SJSA1 (cell line): ENCODE data around the gene ARRB2. TPM values are rescaled to one million over a fixed set of nuclear protein-coding genes. Genes with fewer than 3 reads are reported as not detected.

Source experiments
- DNase-seq, 2 experiments: peaks; one replicate each; pipeline ENCODE4 v3.0.0-alpha.2; 2015 to 2020; ENCODE audit warnings: low spot score in 2 of 2, low read depth in 1 of 2
- H3K27ac ChIP-seq: fragments of 250-450 bp; sonication (Bioruptor Pico); 2 replicates; pipeline ENCODE4 v1.5.1; 2020; ENCODE audit warnings: mild to moderate bottlenecking, moderate library complexity
- H3K27me3 ChIP-seq: fragments of 250-450 bp; sonication (Bioruptor Pico); replicated peaks from 2 replicates; pipeline ENCODE4 v1.5.1; 2020; ENCODE audit warnings: mild to moderate bottlenecking, moderate library complexity
- H3K36me3 ChIP-seq: fragments of 250-450 bp; sonication (Bioruptor Pico); 2 replicates; pipeline ENCODE4 v1.5.1; 2020; ENCODE audit warnings: mild to moderate bottlenecking
- H3K4me1 ChIP-seq: fragments of 250-450 bp; sonication (Bioruptor Pico); replicated peaks from 2 replicates; pipeline ENCODE4 v1.6.1; 2021; ENCODE audit warnings: mild to moderate bottlenecking
- H3K4me3 ChIP-seq: fragments of 250-450 bp; sonication (Bioruptor Pico); 2 replicates; pipeline ENCODE4 v1.5.1; 2020; ENCODE audit warnings: mild to moderate bottlenecking
- H3K9me3 ChIP-seq: fragments of 250-450 bp; sonication (Bioruptor Pico); replicated peaks from 2 replicates; pipeline ENCODE4 v1.5.1; 2020; ENCODE audit warnings: mild to moderate bottlenecking
- total RNA-seq: library from RNA; depleted of rRNA; stranded (reverse); fragments of >200 nt; shearing (Covaris generic); gene quantifications from 2 replicates; pipeline ENCODE4 v1.2.3, GENCODE V29; 2014; rRNA removed

ARRB2 gene
- total RNA-seq: 2.6 and 8.2 TPM in 2 replicates

DNA sequence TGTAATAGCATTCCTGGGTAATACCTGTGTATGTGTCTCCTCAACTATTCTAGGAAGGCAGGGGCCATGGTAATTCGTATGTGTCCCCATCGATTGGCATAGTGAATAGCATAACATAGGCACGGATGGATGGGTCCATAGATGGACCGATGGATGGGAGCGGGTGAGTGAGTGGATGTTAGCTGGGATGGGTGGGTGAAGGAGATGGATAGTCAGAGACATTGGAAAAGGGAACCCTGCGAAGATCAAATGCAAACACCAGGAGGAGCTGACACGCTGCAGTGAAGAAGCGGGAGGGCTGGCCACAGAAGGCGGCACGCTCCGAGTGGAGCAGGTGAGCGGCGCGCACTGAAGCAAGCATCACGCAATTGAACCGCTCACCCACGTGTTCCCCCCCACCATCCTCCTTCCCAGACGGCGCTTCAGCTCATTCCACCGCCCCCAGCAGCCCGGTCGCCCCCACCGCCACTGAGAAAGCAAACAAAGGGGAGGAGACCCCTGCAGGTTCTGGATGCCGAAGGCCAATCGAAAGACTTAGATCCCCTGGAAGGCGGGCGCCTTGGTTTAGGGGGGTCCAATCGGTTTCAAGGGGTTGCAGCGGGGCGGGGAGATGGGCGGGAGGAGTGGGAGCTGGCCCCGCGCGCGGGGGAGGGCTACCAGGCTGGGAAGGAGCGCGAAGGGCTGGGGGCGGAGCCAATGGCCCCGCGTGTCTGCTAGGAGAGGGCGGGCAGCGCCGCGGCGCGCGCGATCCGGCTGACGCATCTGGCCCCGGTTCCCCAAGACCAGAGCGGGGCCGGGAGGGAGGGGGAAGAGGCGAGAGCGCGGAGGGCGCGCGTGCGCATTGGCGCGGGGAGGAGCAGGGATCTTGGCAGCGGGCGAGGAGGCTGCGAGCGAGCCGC is at the start of gene ARRB2:
Gene ARRB2 (plus strand): TSS at position 839 of the 899 bp plus-strand sequence. CDS start 90 bp downstream, outside the sequence.
- Histone ChIP-seq H3K27me3 (no peaks in the 10 kb centered on the region), H3K36me3 (no peaks in the 10 kb centered on the region), H3K4me3 (peak within 1 kb of the TSS; percentile 45), H3K27ac (peak within 1 kb of the TSS; percentile 19), H3K4me1 (peaks cover 20% of the 10 kb centered on the region), H3K9me3 (no peaks in the 10 kb centered on the region)
- DNase-seq: peak; percentile 95 to 97

- no peak overlapping the region for H3K27ac ChIP-seq
- H3K4me1 ChIP-seq: no peaks in the 10 kb centered on the region
- no peaks in the 10 kb centered on the region for H3K9me3 ChIP-seq
- peaks cover 12% of the 10 kb centered on the region for H3K27me3 ChIP-seq
- no peaks in the 10 kb centered on the region for H3K36me3 ChIP-seq
- no peak overlapping the region for H3K4me3 ChIP-seq
- no peak for DNase-seq
Observed at GRCh38 chr17:4663711-4664110, 46.7 kb upstream of the ARRB2 start.

DNA sequence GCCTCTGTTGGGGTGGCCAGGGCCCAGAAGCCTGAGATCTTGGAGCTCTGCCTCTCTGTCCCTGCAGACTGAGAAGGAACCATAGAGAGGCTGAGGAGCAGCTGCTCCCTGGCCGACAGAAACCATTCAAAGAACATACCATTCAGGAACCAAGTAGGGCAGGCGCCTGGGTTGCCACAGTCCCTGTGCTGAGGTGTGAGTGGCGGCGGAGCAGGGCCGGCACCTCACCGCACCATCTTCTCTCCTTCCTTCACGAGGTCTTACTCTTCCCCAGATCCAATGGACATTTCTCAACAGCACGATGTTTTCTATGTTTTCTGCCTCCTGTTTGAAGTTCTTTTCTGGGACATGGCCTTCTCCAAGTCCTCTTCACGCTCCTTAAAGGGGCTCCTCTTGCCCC is 46.2 kb upstream of the ARRB2 start:
- Histone ChIP-seq H3K27me3 (peaks cover 12% of the 10 kb centered on the region), H3K4me3 (no peak overlapping the region), H3K27ac (no peak overlapping the region), H3K9me3 (no peaks in the 10 kb centered on the region), H3K4me1 (no peaks in the 10 kb centered on the region), H3K36me3 (no peaks in the 10 kb centered on the region)
- no peak for DNase-seq

DNA sequence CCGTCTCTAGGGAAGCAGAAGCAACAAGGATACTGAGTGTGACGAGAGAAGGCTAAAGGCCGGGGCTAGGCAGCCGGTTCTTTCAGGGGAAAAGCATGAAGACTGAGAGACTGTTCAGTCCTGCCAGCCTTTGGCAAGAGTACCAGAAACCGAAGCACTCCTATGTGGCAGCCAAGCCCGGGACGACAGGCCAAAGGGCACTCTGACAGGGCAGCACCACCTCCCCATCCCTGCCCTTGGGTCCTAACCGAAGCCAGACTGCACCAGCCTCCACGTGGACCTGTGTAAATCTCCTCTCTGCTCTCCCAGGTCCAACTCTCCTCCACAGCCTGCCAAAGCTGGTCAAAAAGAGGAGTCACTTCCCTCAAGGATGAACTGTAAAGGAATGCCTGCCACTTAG is 45.4 kb upstream of the ARRB2 start:
- peaks cover 12% of the 10 kb centered on the region for H3K27me3 ChIP-seq
- DNase-seq: no peak
- no peak overlapping the region for H3K27ac ChIP-seq
- no peaks in the 10 kb centered on the region for H3K9me3 ChIP-seq
- no peaks in the 10 kb centered on the region for H3K36me3 ChIP-seq
- no peaks in the 10 kb centered on the region for H3K4me1 ChIP-seq
- no peak overlapping the region for H3K4me3 ChIP-seq

- H3K27me3 ChIP-seq: peaks cover 12% of the 10 kb centered on the region
- H3K36me3 ChIP-seq: peaks cover 5% of the 10 kb centered on the region
- no peak overlapping the region for H3K27ac ChIP-seq
- H3K9me3 ChIP-seq: no peaks in the 10 kb centered on the region
- H3K4me1 ChIP-seq: no peaks in the 10 kb centered on the region
- H3K4me3 ChIP-seq: no peak overlapping the region
- no peak for DNase-seq
Observed at GRCh38 chr17:4666296-4666695, 44.1 kb upstream of the ARRB2 start.

DNA sequence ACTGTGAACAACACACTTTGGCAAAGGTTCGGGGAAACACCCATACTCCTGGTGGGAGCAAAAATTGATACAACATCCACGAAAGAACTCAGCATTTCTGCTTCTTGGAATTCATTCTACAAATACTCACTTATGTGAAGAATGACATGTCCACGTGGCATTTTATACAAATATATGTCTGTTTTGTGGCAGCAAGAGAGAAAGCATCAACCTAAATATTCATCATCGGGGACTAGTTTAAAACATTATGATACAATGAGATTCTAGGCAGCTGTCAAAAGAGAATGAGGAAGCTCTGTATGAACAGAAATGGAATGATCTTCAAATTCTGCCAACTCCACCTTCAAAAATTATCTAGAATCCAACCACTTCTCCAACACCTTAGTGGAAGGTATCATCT is 43.3 kb upstream of the ARRB2 start:
- no peak overlapping the region for H3K27ac ChIP-seq
- no peak for DNase-seq
- H3K4me1 ChIP-seq: no peaks in the 10 kb centered on the region
- no peak overlapping the region for H3K4me3 ChIP-seq
- no peaks in the 10 kb centered on the region for H3K9me3 ChIP-seq
- H3K27me3 ChIP-seq: peaks cover 12% of the 10 kb centered on the region
- peaks cover 14% of the 10 kb centered on the region for H3K36me3 ChIP-seq

DNA sequence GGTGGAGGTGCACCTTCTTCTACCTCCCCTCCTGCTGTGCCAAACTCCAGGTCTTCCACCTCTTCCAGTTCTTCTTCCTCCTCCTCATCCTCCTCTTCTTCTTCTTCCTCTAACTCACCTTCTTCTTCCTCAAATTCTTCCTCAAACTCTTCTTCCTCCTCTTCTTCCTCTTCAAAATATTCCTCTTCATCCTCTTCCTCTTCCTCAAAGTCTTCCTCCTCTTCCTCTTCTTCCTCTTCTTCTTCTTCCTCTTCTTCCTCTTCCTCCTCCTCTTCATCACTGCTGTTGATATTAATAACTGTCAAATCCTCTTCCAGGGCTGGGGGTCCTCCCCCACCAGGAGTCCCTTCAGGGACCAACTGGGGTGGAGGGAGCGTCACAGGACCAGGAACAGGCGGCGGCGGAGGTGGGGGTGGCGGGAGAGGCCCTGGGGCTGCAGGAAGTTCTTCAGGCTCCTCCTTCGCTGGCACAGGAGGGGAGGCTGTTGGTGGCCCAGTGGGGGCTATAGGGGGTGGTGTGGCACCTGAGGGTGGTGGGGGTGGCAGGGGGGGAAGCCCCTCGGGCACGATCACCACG is 38.3 kb upstream of the ARRB2 start:
- H3K36me3 ChIP-seq: peaks cover 55% of the 10 kb centered on the region
- no peaks in the 10 kb centered on the region for H3K4me1 ChIP-seq
- DNase-seq: no peak
- no peaks in the 10 kb centered on the region for H3K9me3 ChIP-seq
- H3K27me3 ChIP-seq: peaks cover 3% of the 10 kb centered on the region
- H3K27ac ChIP-seq: no peak overlapping the region
- no peak overlapping the region for H3K4me3 ChIP-seq

DNA sequence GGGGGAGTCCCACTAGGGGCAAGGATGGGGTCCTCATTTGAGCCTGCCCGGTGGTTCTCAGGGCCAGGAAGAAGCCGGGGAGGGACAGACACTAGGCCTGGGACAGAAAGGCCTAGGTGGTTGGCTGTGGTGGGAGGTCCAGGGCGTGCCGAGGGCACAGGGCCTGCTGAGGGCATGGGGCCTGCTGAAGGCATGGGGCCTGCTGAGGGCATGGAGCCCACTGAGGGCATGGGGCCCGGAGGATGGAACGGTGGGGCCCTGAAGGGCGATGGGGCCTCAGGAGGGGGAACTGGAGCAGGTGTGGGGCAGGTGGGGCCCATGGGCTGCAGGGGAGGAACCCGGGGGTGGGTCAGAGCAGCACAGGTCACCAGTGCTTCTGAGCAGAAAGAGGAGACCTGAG is 37.7 kb upstream of the ARRB2 start:
- no peaks in the 10 kb centered on the region for H3K4me1 ChIP-seq
- no peak overlapping the region for H3K4me3 ChIP-seq
- peaks cover 3% of the 10 kb centered on the region for H3K27me3 ChIP-seq
- H3K27ac ChIP-seq: no peak overlapping the region
- H3K9me3 ChIP-seq: no peaks in the 10 kb centered on the region
- H3K36me3 ChIP-seq: peaks cover 61% of the 10 kb centered on the region
- DNase-seq: no peak

DNA sequence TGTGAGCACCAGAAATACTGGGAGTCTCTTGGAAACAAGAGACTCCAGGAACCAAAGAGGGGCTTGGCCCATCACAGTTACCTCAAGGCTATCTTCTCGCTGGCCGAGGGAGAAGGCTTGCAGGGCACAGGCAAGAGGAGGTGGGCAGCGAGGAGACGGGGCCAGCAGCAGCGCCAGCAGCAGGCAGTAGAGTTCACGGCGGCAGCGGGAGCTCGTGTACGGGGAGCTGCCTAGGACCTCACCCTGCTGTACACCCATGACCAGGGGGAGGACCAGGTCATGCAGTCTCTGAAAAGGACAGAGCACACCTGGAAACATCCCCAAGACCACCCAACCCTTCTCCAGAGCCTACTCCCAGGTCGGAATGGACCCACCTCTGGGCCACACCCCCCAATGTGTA is 37.3 kb upstream of the ARRB2 start:
- Histone ChIP-seq H3K36me3 (peaks cover 63% of the 10 kb centered on the region), H3K9me3 (no peaks in the 10 kb centered on the region), H3K4me3 (no peak overlapping the region), H3K4me1 (no peaks in the 10 kb centered on the region; the same call in 1 of the 2 replicates), H3K27ac (no peak overlapping the region), H3K27me3 (peaks cover 3% of the 10 kb centered on the region)
- no peak for DNase-seq

- no peak overlapping the region for H3K4me3 ChIP-seq
- H3K4me1 ChIP-seq: peaks cover 6% of the 10 kb centered on the region
- peaks cover 73% of the 10 kb centered on the region for H3K36me3 ChIP-seq
- no peak for DNase-seq
- H3K27me3 ChIP-seq: no peaks in the 10 kb centered on the region
- no peaks in the 10 kb centered on the region for H3K9me3 ChIP-seq
- no peak overlapping the region for H3K27ac ChIP-seq
Observed at GRCh38 chr17:4673986-4674684, 36.3 kb upstream of the ARRB2 start.

GRCh38 chr17:4674685-4674998 is 35.8 kb upstream of the ARRB2 start:
- peaks cover 78% of the 10 kb centered on the region for H3K36me3 ChIP-seq

DNA sequence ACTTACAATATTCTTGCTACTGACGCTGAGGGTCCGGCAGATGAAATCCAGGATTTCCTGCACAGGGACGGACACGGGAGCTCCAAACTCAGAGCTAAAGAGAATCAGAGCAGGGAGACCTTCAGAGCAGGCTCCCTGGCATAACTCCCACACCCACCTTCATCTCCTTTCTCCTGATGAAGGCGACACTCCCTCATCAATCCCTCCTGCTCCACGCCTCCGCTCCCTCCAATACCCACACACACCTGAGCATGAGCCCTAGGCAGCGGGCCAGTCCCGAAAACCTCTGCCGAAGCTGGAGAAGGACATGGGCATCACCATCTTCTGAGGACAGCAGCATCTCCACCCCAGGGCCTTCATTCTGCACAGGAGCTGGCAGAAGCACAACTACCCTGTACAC is 34.6 kb upstream of the ARRB2 start:
- no peak overlapping the region for H3K27ac ChIP-seq
- H3K4me1 ChIP-seq: peaks cover 13% of the 10 kb centered on the region
- no peaks in the 10 kb centered on the region for H3K9me3 ChIP-seq
- peaks cover 89% of the 10 kb centered on the region for H3K36me3 ChIP-seq
- DNase-seq: no peak
- no peak overlapping the region for H3K4me3 ChIP-seq
- no peaks in the 10 kb centered on the region for H3K27me3 ChIP-seq

More at GRCh38 chr17:4674685-4674998, 35.8 kb upstream of the ARRB2 start:
- no peak for DNase-seq
- Histone ChIP-seq H3K27ac (no peak overlapping the region), H3K4me3 (no peak overlapping the region), H3K4me1 (peaks cover 8% of the 10 kb centered on the region), H3K27me3 (no peaks in the 10 kb centered on the region), H3K9me3 (no peaks in the 10 kb centered on the region)

DNA sequence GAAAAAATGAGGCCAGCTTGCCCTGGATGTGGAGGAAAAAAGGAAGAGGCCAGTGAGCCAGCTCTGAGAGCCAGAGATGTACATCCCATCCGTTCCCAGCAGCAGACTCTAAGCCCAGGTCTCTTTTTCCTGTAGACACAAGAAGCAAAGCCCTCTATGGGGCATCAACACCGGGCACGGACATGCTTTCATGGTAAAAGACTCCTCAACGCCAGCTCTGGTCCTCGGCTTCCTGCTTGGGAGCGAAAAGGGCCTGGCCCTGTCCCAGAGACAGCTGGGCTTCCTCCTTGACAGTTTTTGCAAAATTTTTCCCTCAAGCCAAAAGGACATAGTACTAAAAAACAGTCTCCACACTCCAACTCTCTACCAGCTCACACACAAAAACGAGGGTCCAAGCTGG is 33.6 kb upstream of the ARRB2 start:
- no peaks in the 10 kb centered on the region for H3K9me3 ChIP-seq
- no peak for DNase-seq
- peaks cover 13% of the 10 kb centered on the region for H3K4me1 ChIP-seq
- peaks cover 83% of the 10 kb centered on the region for H3K36me3 ChIP-seq
- no peak overlapping the region for H3K27ac ChIP-seq
- H3K4me3 ChIP-seq: no peak overlapping the region
- no peaks in the 10 kb centered on the region for H3K27me3 ChIP-seq

- Histone ChIP-seq H3K36me3 (peaks cover 80% of the 10 kb centered on the region), H3K27me3 (no peaks in the 10 kb centered on the region), H3K4me1 (peaks cover 13% of the 10 kb centered on the region), H3K9me3 (no peaks in the 10 kb centered on the region), H3K27ac (no peak overlapping the region), H3K4me3 (no peak overlapping the region)
- DNase-seq: peak; percentile 33 to 58
Observed at GRCh38 chr17:4678448-4679026, 31.9 kb upstream of the ARRB2 start.
